GM12878 (cell line): ENCODE measurements around the gene RELL2. TPM values are rescaled to one million over a fixed set of nuclear protein-coding genes. Genes with fewer than 3 reads are reported as not detected.

Source experiments
- ATAC-seq: fragments of 200-7000 bp; cut with Tn5 transposase; 3 replicates; pipeline ENCODE4 v1.9.1; 2020; ENCODE audit warnings: mild to moderate bottlenecking, moderate library complexity
- BruUV-seq: library from RNA; stranded (reverse); fragments of 400-500 nt; replicated peaks from 2 replicates; lab custom pipeline; 2021; lab: Mats Ljungman, UMichigan
- CTCF ChIA-PET: fragments of 300-600 bp; sonication (Branson Sonifier 250); formaldehyde crosslinking; extraction: SDS; loops from one replicate; lab custom pipeline; 2021; ENCODE audit warnings: inconsistent platforms; lab: Yijun Ruan, JAX
- POLR2A ChIA-PET: fragments of 350-600 bp; formaldehyde crosslinking; extraction: SDS; loops from one replicate; lab custom pipeline; 2021; ENCODE audit warnings: inconsistent platforms; lab: Charles Lee
- RAD21 ChIA-PET: fragments of 300-600 bp; sonication (Branson Sonifier 250); formaldehyde crosslinking; loops from one replicate; lab custom pipeline; 2023; ENCODE audit warnings: antibody characterized with exemption; ENCODE audit not compliant: unreplicated experiment; lab: Charles Lee
- SMC1A ChIA-PET: fragments of 300-600 bp; sonication (Branson Sonifier 250); formaldehyde crosslinking; loops from one replicate; lab custom pipeline; 2023; ENCODE audit not compliant: unreplicated experiment, uncharacterized antibody; lab: Charles Lee
- DNase-seq: peaks from one replicate; pipeline ENCODE4 v3.0.0-alpha.2; 2011; ENCODE audit warnings: low read depth, low spot score
- FAIRE-seq: peaks from 3 replicates; lab custom pipeline; 2011; peaks lifted over from hg19 to GRCh38; lab: Jason Lieb, UNC
- H2AFZ ChIP-seq: 2 replicates; pipeline ENCODE4 v1.6.0; 2011; ENCODE audit warnings: low read depth, low read length, control low read depth; ENCODE audit not compliant: control insufficient read depth
- H3K27ac ChIP-seq: 2 replicates; pipeline ENCODE4 v1.5.1; 2011; ENCODE audit warnings: control low read depth; ENCODE audit not compliant: control insufficient read depth, insufficient read depth
- H3K27me3 ChIP-seq, 2 experiments: replicated peaks in 1 of 2; 2 replicates each; pipeline versions ENCODE4 v1.6.0 to v1.6.1; 2011; ENCODE audit warnings: low read length in 1 of 2; ENCODE audit not compliant: control insufficient read depth in 2 of 2, insufficient read depth in 2 of 2
- H3K36me3 ChIP-seq, 2 experiments: 2 replicates each; pipeline ENCODE4 v1.5.1; 2011; ENCODE audit warnings: low read length in 1 of 2; ENCODE audit not compliant: control insufficient read depth in 2 of 2, insufficient read depth in 2 of 2
- H3K4me1 ChIP-seq: 2 replicates; pipeline ENCODE4 v1.6.1; 2011; ENCODE audit warnings: mild to moderate bottlenecking, low read length, moderate library complexity, mixed read lengths; ENCODE audit not compliant: control insufficient read depth, insufficient read depth
- H3K4me2 ChIP-seq: 2 replicates; pipeline ENCODE4 v1.6.0; 2011; ENCODE audit warnings: control low read depth; ENCODE audit not compliant: control insufficient read depth, insufficient read depth
- H3K4me3 ChIP-seq: fragments of 200-600 bp; sonication (generic); 2 replicates; pipeline ENCODE4 v1.5.1; 2016
- H3K79me2 ChIP-seq: 2 replicates; pipeline ENCODE4 v1.6.0; 2011; ENCODE audit warnings: low read length; ENCODE audit not compliant: control insufficient read depth, insufficient read depth
- H3K9ac ChIP-seq: 2 replicates; pipeline ENCODE4 v1.8.0; 2011; ENCODE audit warnings: low read length, control low read depth, mixed read lengths; ENCODE audit not compliant: control insufficient read depth, insufficient read depth
- H3K9me3 ChIP-seq: replicated peaks from 3 replicates; pipeline ENCODE4 v1.5.1; 2011; ENCODE audit warnings: mild to moderate bottlenecking, low read length; ENCODE audit not compliant: control insufficient read depth, insufficient read depth
- H4K20me1 ChIP-seq: 2 replicates; pipeline ENCODE4 v1.6.0; 2011; ENCODE audit not compliant: control insufficient read depth, insufficient read depth
- BCL11A ChIP-seq: IDR thresholded peaks from 2 replicates; pipeline ENCODE4 v1.6.1; 2011; ENCODE audit warnings: low read depth, low read length
- BCL3 ChIP-seq: IDR thresholded peaks from 2 replicates; pipeline ENCODE4 v1.6.1; 2011; ENCODE audit warnings: borderline replicate concordance, low read depth, mild to moderate bottlenecking, moderate library complexity, low read length; ENCODE audit not compliant: insufficient read depth, poor library complexity, severe bottlenecking
- CHD1 ChIP-seq: IDR thresholded peaks from 2 replicates; pipeline ENCODE4 v1.6.1; 2012; ENCODE audit warnings: low read depth, low read length, improper control_type of control experiment
- CREB1 ChIP-seq: IDR thresholded peaks from 2 replicates; pipeline ENCODE4 v1.6.1; 2012; ENCODE audit warnings: low read depth, mild to moderate bottlenecking, inconsistent platforms
- ELK1 ChIP-seq: IDR thresholded peaks from 2 replicates; pipeline ENCODE4 v1.6.1; 2012; ENCODE audit warnings: low read depth, low read length, improper control_type of control experiment
- ESRRA ChIP-seq: IDR thresholded peaks from 2 replicates; pipeline ENCODE4 v1.6.1; 2012; ENCODE audit warnings: mild to moderate bottlenecking, low read length, improper control_type of control experiment
- HDAC2 ChIP-seq: fragments of 200-600 bp; sonication (generic); IDR thresholded peaks from 2 replicates; pipeline ENCODE4 v1.6.1; 2017
- HDAC6 ChIP-seq: fragments of 200-600 bp; sonication (generic); IDR thresholded peaks from one replicate; pipeline ENCODE4 v1.8.0; 2017; ENCODE audit warnings: antibody characterized with exemption; ENCODE audit not compliant: unreplicated experiment
- HDGF ChIP-seq: fragments of 450-650 bp; IDR thresholded peaks from 2 replicates; pipeline ENCODE4 v1.6.1; 2016; ENCODE audit warnings: antibody characterized with exemption
- IKZF2 ChIP-seq, 2 experiments: fragments of 450-650 bp; IDR thresholded peaks; 2 replicates each; pipeline ENCODE4 v1.6.1; 2017; ENCODE audit warnings: mild to moderate bottlenecking in 2 of 2, moderate library complexity in 2 of 2
- LARP7 ChIP-seq: fragments of 450-650 bp; IDR thresholded peaks from 2 replicates; pipeline ENCODE4 v1.6.1; 2017; ENCODE audit warnings: mild to moderate bottlenecking
- PML ChIP-seq: IDR thresholded peaks from 2 replicates; pipeline ENCODE4 v1.6.1; 2012; ENCODE audit warnings: low read length, inconsistent platforms
- POLR2A ChIP-seq: IDR thresholded peaks from 2 replicates; pipeline ENCODE4 v1.6.1; 2011; ENCODE audit warnings: low read depth, mild to moderate bottlenecking, low read length
- RB1 ChIP-seq: fragments of 450-650 bp; formaldehyde crosslinking; IDR thresholded peaks from 2 replicates; pipeline ENCODE4 v1.6.1; 2017; ENCODE audit warnings: mild to moderate bottlenecking, borderline replicate concordance
- SIX5 ChIP-seq: IDR thresholded peaks from 2 replicates; pipeline ENCODE4 v1.6.1; 2011; ENCODE audit warnings: mild to moderate bottlenecking, low read depth, low read length, moderate library complexity; ENCODE audit not compliant: severe bottlenecking
- SP1 ChIP-seq: IDR thresholded peaks from one replicate; pipeline ENCODE4 v1.6.1; 2011; ENCODE audit warnings: low read depth, low read length
- WGBS: methylation state at CpG from one replicate; pipeline ENCODE4 v1.1.6; 2016; ENCODE audit warnings: low lambda C conversion rate; ENCODE audit not compliant: insufficient replicate concordance, insufficient coverage; ENCODE audit errors: missing lambda C conversion rate; 5-methylcytosine and 5-hydroxymethylcytosine counted together
- in situ Hi-C: fragments of 300-500 bp; cut with MboI; formaldehyde crosslinking; loops from 9 replicates; pipeline ENCODE4 v1.14.3; 2018; ENCODE audit warnings: mixed read lengths
- intact Hi-C: fragments of 100-400 bp; cut with micrococcal nuclease; formaldehyde crosslinking; loops from one replicate; pipeline ENCODE4 v1.14.2; 2022; ENCODE audit not compliant: unreplicated experiment
- polyA plus RNA-seq, 11 experiments: library from polyadenylated mRNA; depleted of rRNA in 4 of 11; unstranded in 6 of 11; stranded (reverse) in 5 of 11; fragments of >200 nt; fragmentation: Nextera tagmentation in 4 of 11; fragmentation: Illumina TruSeq in 1 of 11; extraction: Ambion mirVana in 4 of 11; extraction: Trizol in 1 of 11; gene quantifications; 1 replicate in 1 of 11; 2 replicates in 10 of 11; pipeline versions ENCODE4 v1.2.1 to v1.2.3, GENCODE V29; 2011 to 2016; ENCODE audit warnings: inconsistent platforms in 2 of 11, missing spikeins in 2 of 11, low read depth in 1 of 11
- total RNA-seq, 4 experiments: library from RNA; depleted of rRNA in 3 of 4; stranded (reverse); fragments of >200 nt in 3 of 4; fragmentation: Illumina TruSeq in 1 of 4; extraction: Trizol in 1 of 4; gene quantifications; 2 replicates each; pipeline versions ENCODE4 v1.2.1 to v1.2.3, GENCODE V29; 2013 to 2021
- TF ChIP-seq, protein P1 (sequence below): IDR thresholded peaks from 2 replicates; pipeline ENCODE4 v1.6.1; 2011; ENCODE audit warnings: low read depth, low read length, improper control_type of control experiment, borderline replicate concordance
- TF ChIP-seq, protein P2 (sequence below): IDR thresholded peaks from 2 replicates; pipeline ENCODE4 v1.6.1; 2012; ENCODE audit warnings: low read depth, low read length, improper control_type of control experiment

RELL2 gene
- total and polyA plus RNA-seq, 10 of the 15 experiments (the other 5 are each of a cell fraction or from before 2014, with no cell fraction given): 0.23 to 21.4 (median 7.1) TPM

GRCh38 chr5:141663506-141663905 lies 26.7 kb downstream of the RELL2 start (continued):
- no peak for TF ChIP-seq BCL11A

DNA sequence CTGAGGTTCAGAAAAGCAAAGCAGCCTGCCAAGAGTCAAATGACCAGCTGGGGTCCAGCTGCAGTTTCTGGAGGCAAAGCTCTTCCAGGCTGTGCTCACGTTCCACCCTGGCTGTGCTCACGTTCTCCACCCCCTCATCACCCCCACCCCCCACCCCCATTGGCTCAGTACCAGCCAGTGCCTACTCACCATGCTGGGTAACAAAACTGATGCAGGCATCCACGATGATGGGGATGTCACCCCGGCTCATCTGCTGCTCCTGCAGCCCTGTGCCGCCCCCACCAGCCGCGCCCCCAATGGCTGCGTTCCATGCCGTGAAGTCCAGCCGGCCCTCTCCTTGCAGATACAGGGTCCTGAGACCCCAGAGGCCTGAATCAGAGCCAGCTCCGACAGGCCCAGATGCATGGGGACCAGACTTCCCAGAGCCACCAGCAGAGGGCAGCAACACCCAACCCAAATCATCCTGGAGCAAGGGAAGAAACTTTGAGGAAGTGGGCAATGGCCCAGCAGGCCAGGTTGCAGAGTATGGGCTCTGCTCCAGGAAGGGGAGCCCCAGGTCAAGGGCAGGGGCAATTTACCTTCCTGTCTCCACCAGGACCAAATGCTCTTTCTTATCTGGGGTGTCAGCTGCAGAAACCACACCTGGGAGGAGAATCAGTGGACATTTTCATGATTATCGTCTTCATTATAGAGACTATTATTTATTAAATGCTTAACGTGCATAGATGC lies 28.1 kb downstream of the RELL2 start:
- RAD21 ChIA-PET: interaction anchor here (0.7 to 2.9 kb wide), 6 partner anchors 13 to 478 kb away, joined by 3 to 20 read pairs (median 4); partner anchors contain the start of gene FCHSD1
- intact Hi-C loops (loop anchor here (1.0 to 10.0 kb wide), 3 partner anchors 73 to 480 kb away; partner anchors contain the start of gene RNF14), in situ Hi-C loops (no loop called here)
- SMC1A ChIA-PET: interaction anchor here (0.7 to 3.2 kb wide), 8 partner anchors 18 to 296 kb away, joined by 3 to 19 read pairs (median 4); no protein-coding TSS in a partner anchor
- WGBS: 14% methylated on average over 12 of the region's 13 CpGs
- H4K20me1 ChIP-seq: no peaks in the 10 kb centered on the region
- no peak overlapping the region for H3K27ac ChIP-seq
- no peaks in the 10 kb centered on the region for H3K4me1 ChIP-seq
- no peak overlapping the region for H3K9ac ChIP-seq
- H2AFZ ChIP-seq: peak overlapping the region; percentile 66
- no peaks in the 10 kb centered on the region for H3K36me3 ChIP-seq
- FAIRE-seq (peak; percentile 97), ATAC-seq (peak; percentile 100), DNase-seq (peak; percentile 31)
- POLR2A ChIA-PET: no interaction called here
- CTCF ChIA-PET: interaction anchor here (0.5 to 3.3 kb wide), 27 partner anchors 10 to 475 kb away, joined by 3 to 27 read pairs (median 4); partner anchors contain the start of genes DELE1, DIAPH1, FCHSD1 and HDAC3
- no TSS peak for BruUV-seq
- H3K9me3 ChIP-seq: no peaks in the 10 kb centered on the region
- no peaks in the 10 kb centered on the region for H3K79me2 ChIP-seq
- H3K4me2 ChIP-seq: no peak overlapping the region
- H3K27me3 ChIP-seq: no peaks in the 10 kb centered on the region
- no peak overlapping the region for H3K4me3 ChIP-seq
- TF ChIP-seq HDGF (no peak), BCL3 (no peak), SIX5 (no peak), CHD1 (no peak), RB1 (peak; percentile 31; the same call in 1 of the 2 replicates), ELK1 (no peak), CREB1 (no peak), HDAC2 (no peak), IKZF2 (IDR thresholded peaks at IDR 0.05) (peak in 1 of 2 experiments; percentile 38; a peak in 2 of 4 replicates), ESRRA (no peak), PML (no peak), POLR2A (no peak), LARP7 (no peak), HDAC6 (no peak), SP1 (no peak)
- TF ChIP-seq, protein P1, sequence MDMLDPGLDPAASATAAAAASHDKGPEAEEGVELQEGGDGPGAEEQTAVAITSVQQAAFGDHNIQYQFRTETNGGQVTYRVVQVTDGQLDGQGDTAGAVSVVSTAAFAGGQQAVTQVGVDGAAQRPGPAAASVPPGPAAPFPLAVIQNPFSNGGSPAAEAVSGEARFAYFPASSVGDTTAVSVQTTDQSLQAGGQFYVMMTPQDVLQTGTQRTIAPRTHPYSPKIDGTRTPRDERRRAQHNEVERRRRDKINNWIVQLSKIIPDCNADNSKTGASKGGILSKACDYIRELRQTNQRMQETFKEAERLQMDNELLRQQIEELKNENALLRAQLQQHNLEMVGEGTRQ: no peak
- TF ChIP-seq, protein P2, sequence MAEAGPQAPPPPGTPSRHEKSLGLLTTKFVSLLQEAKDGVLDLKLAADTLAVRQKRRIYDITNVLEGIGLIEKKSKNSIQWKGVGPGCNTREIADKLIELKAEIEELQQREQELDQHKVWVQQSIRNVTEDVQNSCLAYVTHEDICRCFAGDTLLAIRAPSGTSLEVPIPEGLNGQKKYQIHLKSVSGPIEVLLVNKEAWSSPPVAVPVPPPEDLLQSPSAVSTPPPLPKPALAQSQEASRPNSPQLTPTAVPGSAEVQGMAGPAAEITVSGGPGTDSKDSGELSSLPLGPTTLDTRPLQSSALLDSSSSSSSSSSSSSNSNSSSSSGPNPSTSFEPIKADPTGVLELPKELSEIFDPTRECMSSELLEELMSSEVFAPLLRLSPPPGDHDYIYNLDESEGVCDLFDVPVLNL: no peak
